Gastrocnemius medialis (tissue), 4 donors: ENCODE results near the gene UNC5C.

ENCODE experiments used
- POLR2A ChIP-seq, 2 donors: fragments of 450-650 bp; IDR thresholded peaks; one replicate each; pipeline ENCODE4 v1.6.1; 2017; ENCODE audit warnings: antibody characterized with exemption in 2 of 2, mild to moderate bottlenecking in 2 of 2, moderate library complexity in 2 of 2
- TF ChIP-seq, protein P1 (sequence below), 5 experiments: fragments of 450-650 bp in 3 of 5; fragments of 200-600 bp in 2 of 5; sonication (generic) in 2 of 5; IDR thresholded peaks in 4 of 5; conservative IDR thresholded peaks in 1 of 5; 1 replicate in 4 of 5; 2 replicates in 1 of 5; pipeline ENCODE4 v1.5.1; 2016 to 2019; ENCODE audit warnings: antibody characterized with exemption in 5 of 5, mild to moderate bottlenecking in 3 of 5, moderate library complexity in 3 of 5

DNA sequence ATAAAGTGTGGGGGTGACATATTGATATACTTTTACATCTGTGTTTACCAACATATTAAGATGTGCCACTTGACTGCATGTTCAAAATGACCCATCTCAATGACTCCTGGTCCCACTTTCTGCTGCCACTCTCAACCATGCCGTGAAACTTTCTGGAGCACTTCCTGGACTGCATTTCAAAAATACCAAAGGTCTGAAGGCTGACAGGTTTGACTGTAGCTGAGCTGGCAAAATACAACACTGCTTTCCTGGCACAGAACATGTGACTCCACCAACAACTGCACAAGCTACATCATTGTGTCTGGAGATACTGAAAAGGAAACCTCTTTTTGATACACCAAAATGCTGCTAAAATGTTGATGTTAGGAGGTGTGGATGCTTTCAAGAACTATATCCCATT lies 184.8 kb downstream of the UNC5C start:
- TF ChIP-seq, protein P1, sequence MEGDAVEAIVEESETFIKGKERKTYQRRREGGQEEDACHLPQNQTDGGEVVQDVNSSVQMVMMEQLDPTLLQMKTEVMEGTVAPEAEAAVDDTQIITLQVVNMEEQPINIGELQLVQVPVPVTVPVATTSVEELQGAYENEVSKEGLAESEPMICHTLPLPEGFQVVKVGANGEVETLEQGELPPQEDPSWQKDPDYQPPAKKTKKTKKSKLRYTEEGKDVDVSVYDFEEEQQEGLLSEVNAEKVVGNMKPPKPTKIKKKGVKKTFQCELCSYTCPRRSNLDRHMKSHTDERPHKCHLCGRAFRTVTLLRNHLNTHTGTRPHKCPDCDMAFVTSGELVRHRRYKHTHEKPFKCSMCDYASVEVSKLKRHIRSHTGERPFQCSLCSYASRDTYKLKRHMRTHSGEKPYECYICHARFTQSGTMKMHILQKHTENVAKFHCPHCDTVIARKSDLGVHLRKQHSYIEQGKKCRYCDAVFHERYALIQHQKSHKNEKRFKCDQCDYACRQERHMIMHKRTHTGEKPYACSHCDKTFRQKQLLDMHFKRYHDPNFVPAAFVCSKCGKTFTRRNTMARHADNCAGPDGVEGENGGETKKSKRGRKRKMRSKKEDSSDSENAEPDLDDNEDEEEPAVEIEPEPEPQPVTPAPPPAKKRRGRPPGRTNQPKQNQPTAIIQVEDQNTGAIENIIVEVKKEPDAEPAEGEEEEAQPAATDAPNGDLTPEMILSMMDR (IDR thresholded peaks at IDR 0.05 in 4 of 5, conservative IDR thresholded peaks at IDR 0.05 in 1 of 5): no peak
- no peak for TF ChIP-seq POLR2A (IDR thresholded peaks at IDR 0.05)
